ENCODE measurements around the gene CREB3.

Gene CREB3

DNA sequence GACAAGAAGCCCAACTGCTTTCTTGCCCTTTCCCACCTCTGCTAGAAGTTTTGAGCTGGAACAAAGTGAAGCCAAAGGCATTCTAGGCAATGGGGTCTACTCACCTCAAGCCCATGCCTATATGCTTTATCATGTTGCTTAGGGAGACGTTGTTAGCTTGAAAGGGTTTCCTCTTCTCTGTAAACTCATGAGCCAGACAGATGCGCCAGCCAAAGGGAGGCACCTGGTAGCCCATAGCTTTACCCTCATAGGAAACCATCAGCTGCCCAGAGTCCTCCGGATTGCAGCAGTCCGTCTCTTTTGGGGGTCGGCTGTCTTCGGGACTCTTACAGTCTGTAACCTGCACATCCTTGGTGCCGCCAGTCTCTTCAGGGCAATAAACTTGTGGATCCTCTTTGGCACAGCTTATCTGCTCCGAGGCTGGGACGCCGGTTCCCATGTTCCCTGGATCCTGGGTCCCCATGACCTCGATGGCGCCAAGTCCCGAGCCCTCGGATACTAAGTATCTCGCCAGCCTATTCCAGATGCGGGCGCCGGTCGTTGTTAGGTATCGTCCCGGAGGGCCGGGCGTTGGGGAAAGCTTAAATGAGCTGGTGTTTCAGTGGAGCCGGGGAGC, 15.9 kb downstream of the CREB3 start:
- H3K27me3 ChIP-seq (ENCODE audit: control insufficient read depth, low read length): no peaks in the 10 kb centered on the region
- no peak for TF ChIP-seq EZH2phosphoT487 (IDR thresholded peaks at IDR 0.05; ENCODE audit: borderline replicate concordance, low read length)
- TF ChIP-seq, protein P1, sequence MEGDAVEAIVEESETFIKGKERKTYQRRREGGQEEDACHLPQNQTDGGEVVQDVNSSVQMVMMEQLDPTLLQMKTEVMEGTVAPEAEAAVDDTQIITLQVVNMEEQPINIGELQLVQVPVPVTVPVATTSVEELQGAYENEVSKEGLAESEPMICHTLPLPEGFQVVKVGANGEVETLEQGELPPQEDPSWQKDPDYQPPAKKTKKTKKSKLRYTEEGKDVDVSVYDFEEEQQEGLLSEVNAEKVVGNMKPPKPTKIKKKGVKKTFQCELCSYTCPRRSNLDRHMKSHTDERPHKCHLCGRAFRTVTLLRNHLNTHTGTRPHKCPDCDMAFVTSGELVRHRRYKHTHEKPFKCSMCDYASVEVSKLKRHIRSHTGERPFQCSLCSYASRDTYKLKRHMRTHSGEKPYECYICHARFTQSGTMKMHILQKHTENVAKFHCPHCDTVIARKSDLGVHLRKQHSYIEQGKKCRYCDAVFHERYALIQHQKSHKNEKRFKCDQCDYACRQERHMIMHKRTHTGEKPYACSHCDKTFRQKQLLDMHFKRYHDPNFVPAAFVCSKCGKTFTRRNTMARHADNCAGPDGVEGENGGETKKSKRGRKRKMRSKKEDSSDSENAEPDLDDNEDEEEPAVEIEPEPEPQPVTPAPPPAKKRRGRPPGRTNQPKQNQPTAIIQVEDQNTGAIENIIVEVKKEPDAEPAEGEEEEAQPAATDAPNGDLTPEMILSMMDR (IDR thresholded peaks at IDR 0.05; ENCODE audit: low read depth, low read length, poor library complexity, severe bottlenecking): no peak
- peaks cover 43% of the 10 kb centered on the region for H3K36me3 ChIP-seq (ENCODE audit: control insufficient read depth, low read length)
- H3K9me2 ChIP-seq (replicated peaks; ENCODE audit: control insufficient read depth, low read length): no peaks in the 10 kb centered on the region
- H4K20me1 ChIP-seq (ENCODE audit: control insufficient read depth, insufficient read depth, low read depth, low read length): no peaks in the 10 kb centered on the region
- peak overlapping the region; percentile 90 for H3K4me3 ChIP-seq (ENCODE audit: low read length)
- H3K4me2 ChIP-seq (ENCODE audit: low read length): peak overlapping the region; percentile 90
- H3K79me2 ChIP-seq (ENCODE audit: control insufficient read depth, low read length): peaks cover 43% of the 10 kb centered on the region
- no peaks in the 10 kb centered on the region for H3K9me3 ChIP-seq (ENCODE audit: control insufficient read depth, insufficient read depth, low read length)
- H3K4me1 ChIP-seq (ENCODE audit: control insufficient read depth, low read length): peaks cover 42% of the 10 kb centered on the region
- H3K27ac ChIP-seq (ENCODE audit: low read depth, low read length): peak overlapping the region; percentile 46; the same call in 1 of the 2 replicates
- H3F3A ChIP-seq (ENCODE audit: control insufficient read depth, insufficient read depth): peaks cover 5% of the 10 kb centered on the region; the same call in 1 of the 2 replicates

DNA sequence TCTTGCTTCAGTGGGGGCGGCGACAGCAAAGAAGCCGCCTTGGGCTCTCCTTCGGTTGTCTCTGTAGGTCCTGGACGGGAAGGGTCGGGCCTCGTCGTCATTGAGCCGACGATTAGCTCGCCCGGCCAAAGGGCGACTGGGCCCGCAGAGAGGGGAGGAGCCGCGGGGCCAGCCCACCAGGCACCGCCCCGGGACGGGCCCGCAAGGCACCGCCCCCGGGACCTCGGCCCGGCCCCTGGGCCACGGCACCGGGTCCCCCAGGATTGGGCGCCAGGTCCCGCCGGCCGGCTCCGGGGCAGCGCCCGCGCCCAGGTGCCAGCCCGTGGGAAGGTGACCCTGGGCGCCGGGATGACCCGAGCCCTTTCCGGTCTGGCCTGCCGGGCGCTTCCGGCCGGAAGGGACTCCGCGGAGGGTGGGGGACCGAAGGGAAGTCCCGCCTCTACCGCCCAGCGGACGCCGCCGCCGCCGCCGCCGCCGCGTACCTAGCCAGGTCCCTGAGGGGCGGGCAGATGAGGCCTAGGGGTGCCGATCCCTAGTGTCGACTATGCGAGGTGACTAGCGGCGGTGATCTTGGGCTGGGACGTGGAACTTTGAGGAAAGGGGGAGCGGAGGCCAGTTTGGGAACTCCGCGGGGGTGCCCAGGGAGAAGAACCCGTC, 16.5 kb downstream of the CREB3 start, which contains the start of the genes GBA2 and RGP1:
TSS of gene GBA2 (minus strand) at position 371 of the 657 bp plus-strand sequence. CDS start 524 bp downstream, outside the sequence.
TSS of gene RGP1 (plus strand) at position 430 of the 657 bp plus-strand sequence. CDS start 469 bp downstream, outside the sequence.
- Histone ChIP-seq H3F3A (ENCODE audit: control insufficient read depth, insufficient read depth) (peaks cover 5% of the 10 kb centered on the region; the same call in 1 of the 2 replicates), H3K4me3 (ENCODE audit: low read length) (peak within 1 kb of the TSS; percentile 90), H3K4me2 (ENCODE audit: low read length) (peak within 1 kb of the TSS; percentile 90), H3K27me3 (ENCODE audit: control insufficient read depth, low read length) (no peaks in the 10 kb centered on the region), H3K36me3 (ENCODE audit: control insufficient read depth, low read length) (peaks cover 42% of the 10 kb centered on the region), H4K20me1 (ENCODE audit: control insufficient read depth, insufficient read depth, low read depth, low read length) (no peaks in the 10 kb centered on the region), H3K79me2 (ENCODE audit: control insufficient read depth, low read length) (peaks cover 43% of the 10 kb centered on the region), H3K9me2 (replicated peaks; ENCODE audit: control insufficient read depth, low read length) (no peaks in the 10 kb centered on the region), H3K9me3 (ENCODE audit: control insufficient read depth, insufficient read depth, low read length) (no peaks in the 10 kb centered on the region), H3K4me1 (ENCODE audit: control insufficient read depth, low read length) (peaks cover 42% of the 10 kb centered on the region), H3K27ac (ENCODE audit: low read depth, low read length) (peak within 1 kb of the TSS; percentile 46)
- TF ChIP-seq, protein P1 (IDR thresholded peaks at IDR 0.05; ENCODE audit: low read depth, low read length, poor library complexity, severe bottlenecking): no peak
- TF ChIP-seq EZH2phosphoT487 (IDR thresholded peaks at IDR 0.05; ENCODE audit: borderline replicate concordance, low read length): no peak

DNA sequence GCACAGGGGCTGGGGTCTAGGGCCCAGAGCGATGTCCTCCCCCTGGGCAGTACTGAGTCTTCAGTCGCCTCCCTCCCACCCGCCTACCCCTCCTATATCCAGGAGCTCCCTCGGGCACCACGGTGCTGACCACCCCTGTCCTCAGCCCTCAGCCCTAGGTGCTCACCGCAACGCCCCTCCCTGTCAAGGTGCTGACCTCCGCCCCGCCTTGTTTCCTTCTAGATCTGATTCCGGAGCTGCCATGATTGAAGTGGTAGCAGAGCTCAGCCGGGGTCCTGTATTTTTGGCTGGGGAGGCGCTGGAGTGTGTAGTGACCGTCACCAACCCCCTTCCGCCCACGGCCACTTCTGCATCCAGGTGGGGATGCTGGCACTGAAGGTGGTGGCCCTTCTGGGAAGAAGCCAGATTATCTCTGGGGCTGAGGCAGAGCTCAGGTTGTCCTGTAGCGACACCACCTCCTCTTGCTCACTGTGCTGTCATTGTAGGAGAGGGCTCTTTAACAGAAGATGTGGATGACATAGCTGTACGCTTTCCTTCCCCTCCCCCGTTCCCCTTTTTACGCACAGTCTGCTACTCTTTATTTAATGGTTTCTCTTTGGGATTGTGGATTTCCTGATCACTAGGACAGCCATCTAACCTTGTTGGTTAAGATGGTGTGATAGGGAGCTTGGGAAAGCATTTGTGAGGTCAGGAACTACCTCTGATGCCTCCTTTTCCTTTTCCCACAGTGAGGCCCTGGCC, 17.2 kb downstream of the CREB3 start:
- H3K9me2 ChIP-seq (replicated peaks; ENCODE audit: control insufficient read depth, low read length): no peaks in the 10 kb centered on the region
- no peaks in the 10 kb centered on the region for H3K27me3 ChIP-seq (ENCODE audit: control insufficient read depth, low read length)
- H3K79me2 ChIP-seq (ENCODE audit: control insufficient read depth, low read length): peaks cover 43% of the 10 kb centered on the region
- TF ChIP-seq, protein P1 (IDR thresholded peaks at IDR 0.05; ENCODE audit: low read depth, low read length, poor library complexity, severe bottlenecking): no peak
- no peak for TF ChIP-seq EZH2phosphoT487 (IDR thresholded peaks at IDR 0.05; ENCODE audit: borderline replicate concordance, low read length)
- H3K4me1 ChIP-seq (ENCODE audit: control insufficient read depth, low read length): peaks cover 42% of the 10 kb centered on the region
- peak overlapping the region; percentile 90 for H3K4me2 ChIP-seq (ENCODE audit: low read length)
- no peaks in the 10 kb centered on the region for H4K20me1 ChIP-seq (ENCODE audit: control insufficient read depth, insufficient read depth, low read depth, low read length)
- H3K36me3 ChIP-seq (ENCODE audit: control insufficient read depth, low read length): peaks cover 38% of the 10 kb centered on the region
- H3K4me3 ChIP-seq (ENCODE audit: low read length): peak overlapping the region; percentile 90
- H3K27ac ChIP-seq (ENCODE audit: low read depth, low read length): peak overlapping the region; percentile 46
- H3F3A ChIP-seq (ENCODE audit: control insufficient read depth, insufficient read depth): peaks cover 5% of the 10 kb centered on the region; the same call in 1 of the 2 replicates
- no peaks in the 10 kb centered on the region for H3K9me3 ChIP-seq (ENCODE audit: control insufficient read depth, insufficient read depth, low read length)
